ENCODE results near the gene NEURL1B.
A peak's percentile ranks its signal among the peaks of the same experiment; 100 is the strongest.
"Not testable (repeated sequence)": the region's sequence is repeated elsewhere in the genome, so short reads cannot be mapped to it uniquely, and the experiment has no call there.

Gene NEURL1B

DNA sequence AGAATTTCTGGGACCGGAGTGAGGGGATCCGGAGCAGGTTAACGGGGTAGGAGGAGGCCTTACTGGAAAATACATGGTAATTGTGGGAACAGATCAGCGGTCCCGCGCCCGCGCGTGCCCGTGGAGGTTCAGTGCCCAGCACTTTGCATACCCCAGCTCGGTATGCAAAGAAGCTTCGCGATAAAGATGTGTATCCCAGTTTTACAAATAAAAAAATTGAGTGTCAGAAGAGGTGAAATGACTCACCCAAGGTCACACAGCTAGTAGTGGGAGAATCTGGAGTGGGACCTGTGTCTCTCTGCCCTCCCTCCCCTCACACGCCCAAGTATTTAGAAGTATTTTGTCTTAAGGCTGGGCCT lies 967 bp downstream of the NEURL1B start:
- no peaks in the 10 kb centered on the region for H3K27me3 ChIP-seq (ENCODE audit: control insufficient read depth, insufficient read depth, low read length)
- peak overlapping the region; percentile 92 for H3K27ac ChIP-seq (ENCODE audit: low read depth, low read length)
- H3K4me3 ChIP-seq (ENCODE audit: low read length), result peak overlapping the region; percentile 80
- H3K9ac ChIP-seq (ENCODE audit: low read length), result peak overlapping the region; percentile 74
- peaks cover 38% of the 10 kb centered on the region for H3K4me1 ChIP-seq (ENCODE audit: control insufficient read depth, insufficient read depth, low read length)
- no peaks in the 10 kb centered on the region for H3K36me3 ChIP-seq (ENCODE audit: control insufficient read depth, insufficient read depth, low read length)

DNA sequence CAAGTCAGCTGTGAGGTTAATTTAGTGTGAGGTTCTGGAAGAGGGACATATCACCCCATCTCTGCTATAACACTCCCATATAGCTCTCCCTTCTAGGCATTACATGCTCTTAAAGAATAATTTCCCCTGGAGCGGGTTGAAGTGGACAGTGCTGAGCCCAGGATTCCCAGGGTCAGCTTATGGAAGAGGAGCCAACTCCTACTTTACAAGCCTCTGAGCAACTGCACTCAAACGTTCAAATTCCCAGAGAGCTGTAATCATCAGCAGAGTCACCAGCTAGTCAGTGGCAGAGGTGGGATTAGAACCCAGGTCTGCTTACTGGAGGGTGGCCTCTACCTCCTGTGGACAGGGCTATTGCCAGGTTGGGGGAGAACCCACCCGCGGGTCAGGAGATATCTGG lies 1.4 kb downstream of the NEURL1B start:
- H3K27me3 ChIP-seq (ENCODE audit: control insufficient read depth, insufficient read depth, low read length), result no peaks in the 10 kb centered on the region
- peaks cover 43% of the 10 kb centered on the region for H3K4me1 ChIP-seq (ENCODE audit: control insufficient read depth, insufficient read depth, low read length)
- H3K27ac ChIP-seq (ENCODE audit: low read depth, low read length), result peak overlapping the region; percentile 92
- peak overlapping the region; percentile 24 for H3K9ac ChIP-seq (ENCODE audit: low read length)
- no peaks in the 10 kb centered on the region for H3K36me3 ChIP-seq (ENCODE audit: control insufficient read depth, insufficient read depth, low read length)
- H3K4me3 ChIP-seq (ENCODE audit: low read length), result peak overlapping the region; percentile 80

DNA sequence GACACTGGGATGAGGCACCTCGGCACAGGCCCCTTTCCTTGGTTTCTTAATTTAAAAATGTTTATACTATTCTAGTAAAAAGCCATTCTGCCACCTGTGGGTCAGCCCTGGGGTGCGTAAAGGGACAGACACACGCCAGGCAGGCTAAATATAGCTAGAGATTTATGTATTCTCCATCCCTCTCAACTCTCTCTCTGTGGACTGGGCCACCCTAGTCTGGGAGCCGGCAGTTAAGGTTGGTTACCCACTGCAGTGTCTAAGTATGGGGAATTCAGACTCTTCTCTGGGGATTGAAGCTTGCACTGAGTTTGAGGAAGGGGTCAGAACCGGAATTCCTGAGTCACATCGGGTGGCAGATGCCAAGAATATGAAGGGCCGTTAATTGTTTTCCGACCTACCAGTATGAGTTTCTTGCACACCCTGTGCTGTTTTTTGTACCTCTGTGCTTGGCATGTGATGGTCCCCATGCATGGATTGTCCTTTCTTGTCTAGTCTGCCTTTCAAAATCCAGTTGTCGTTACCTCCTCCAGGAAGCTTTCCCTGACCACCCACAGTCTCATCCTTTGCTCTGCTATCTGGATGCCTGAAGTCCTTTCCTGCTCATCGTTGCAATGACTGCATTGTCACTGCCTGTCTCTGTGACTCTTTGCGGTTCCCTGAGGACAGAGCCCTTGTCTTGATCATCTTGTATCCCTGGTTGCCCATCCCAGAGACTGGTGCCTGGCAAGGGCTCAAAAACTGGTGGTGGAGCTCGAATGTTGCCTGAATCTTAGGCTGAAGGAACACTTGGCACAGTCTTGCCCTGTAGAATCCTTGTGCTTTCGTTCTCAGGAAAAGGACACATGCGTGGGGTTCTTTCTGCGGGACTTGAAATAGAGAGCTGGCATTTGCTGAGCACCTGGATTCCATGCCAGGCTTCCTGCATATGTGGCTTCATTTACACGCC lies 2.1 kb downstream of the NEURL1B start:
- Histone ChIP-seq H3K4me1 (ENCODE audit: control insufficient read depth, insufficient read depth, low read length) (peaks cover 45% of the 10 kb centered on the region), H3K9ac (ENCODE audit: low read length) (peak overlapping the region; percentile 26), H3K36me3 (ENCODE audit: control insufficient read depth, insufficient read depth, low read length) (no peaks in the 10 kb centered on the region), H3K4me3 (ENCODE audit: low read length) (peak overlapping the region; percentile 80), H3K27ac (ENCODE audit: low read depth, low read length) (peak overlapping the region; percentile 92), H3K27me3 (ENCODE audit: control insufficient read depth, insufficient read depth, low read length) (no peaks in the 10 kb centered on the region)

DNA sequence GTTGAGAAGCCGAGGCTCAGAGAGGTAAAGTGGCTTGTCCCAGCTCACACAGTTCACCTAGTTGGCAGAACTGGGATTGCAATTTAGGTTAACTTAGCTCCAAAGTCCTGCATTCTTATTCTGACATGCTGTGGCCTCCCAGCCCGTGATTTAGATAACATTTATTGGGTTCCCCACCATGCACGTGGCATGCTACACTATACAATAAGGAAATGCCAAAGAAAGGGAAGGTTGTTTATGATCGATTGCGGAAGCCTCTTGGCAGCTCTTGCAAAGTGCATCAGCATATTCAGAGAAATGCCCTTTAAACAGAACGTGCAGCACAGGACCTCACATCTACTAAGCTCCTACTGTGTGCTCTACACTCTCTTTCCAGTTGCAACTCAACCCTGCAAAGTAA lies 3.2 kb downstream of the NEURL1B start:
- H3K9ac ChIP-seq (ENCODE audit: low read length), result no peak overlapping the region
- no peaks in the 10 kb centered on the region for H3K27me3 ChIP-seq (ENCODE audit: control insufficient read depth, insufficient read depth, low read length)
- H3K36me3 ChIP-seq (ENCODE audit: control insufficient read depth, insufficient read depth, low read length), result no peaks in the 10 kb centered on the region
- H3K27ac ChIP-seq (ENCODE audit: low read depth, low read length), result peak overlapping the region; percentile 92
- peaks cover 45% of the 10 kb centered on the region for H3K4me1 ChIP-seq (ENCODE audit: control insufficient read depth, insufficient read depth, low read length)
- H3K4me3 ChIP-seq (ENCODE audit: low read length), result peak overlapping the region; percentile 80

DNA sequence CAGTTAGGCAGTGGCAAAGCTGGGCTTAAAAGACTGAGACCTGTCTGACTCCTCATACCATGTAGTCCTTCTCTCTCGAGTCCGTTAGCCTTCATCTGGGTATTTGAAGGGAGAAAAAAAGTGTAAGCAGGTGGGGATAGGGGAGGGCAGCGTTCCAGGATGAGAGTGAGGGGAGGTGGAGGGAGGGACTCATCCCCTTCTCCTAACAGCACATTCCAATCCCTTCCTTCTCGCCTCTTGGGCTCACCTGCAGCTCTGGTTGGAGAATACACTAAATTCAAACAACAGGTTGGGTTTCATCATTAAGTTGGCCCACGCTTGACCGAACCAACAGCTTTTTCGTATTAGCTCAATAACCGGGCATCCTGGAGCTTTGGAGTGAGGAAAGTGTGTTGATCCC lies 3.6 kb downstream of the NEURL1B start:
- no peak overlapping the region for H3K9ac ChIP-seq (ENCODE audit: low read length)
- no peaks in the 10 kb centered on the region for H3K36me3 ChIP-seq (ENCODE audit: control insufficient read depth, insufficient read depth, low read length)
- peak overlapping the region; percentile 80 for H3K4me3 ChIP-seq (ENCODE audit: low read length)
- H3K4me1 ChIP-seq (ENCODE audit: control insufficient read depth, insufficient read depth, low read length), result peaks cover 49% of the 10 kb centered on the region
- no peaks in the 10 kb centered on the region for H3K27me3 ChIP-seq (ENCODE audit: control insufficient read depth, insufficient read depth, low read length)
- H3K27ac ChIP-seq (ENCODE audit: low read depth, low read length), result peak overlapping the region; percentile 34

DNA sequence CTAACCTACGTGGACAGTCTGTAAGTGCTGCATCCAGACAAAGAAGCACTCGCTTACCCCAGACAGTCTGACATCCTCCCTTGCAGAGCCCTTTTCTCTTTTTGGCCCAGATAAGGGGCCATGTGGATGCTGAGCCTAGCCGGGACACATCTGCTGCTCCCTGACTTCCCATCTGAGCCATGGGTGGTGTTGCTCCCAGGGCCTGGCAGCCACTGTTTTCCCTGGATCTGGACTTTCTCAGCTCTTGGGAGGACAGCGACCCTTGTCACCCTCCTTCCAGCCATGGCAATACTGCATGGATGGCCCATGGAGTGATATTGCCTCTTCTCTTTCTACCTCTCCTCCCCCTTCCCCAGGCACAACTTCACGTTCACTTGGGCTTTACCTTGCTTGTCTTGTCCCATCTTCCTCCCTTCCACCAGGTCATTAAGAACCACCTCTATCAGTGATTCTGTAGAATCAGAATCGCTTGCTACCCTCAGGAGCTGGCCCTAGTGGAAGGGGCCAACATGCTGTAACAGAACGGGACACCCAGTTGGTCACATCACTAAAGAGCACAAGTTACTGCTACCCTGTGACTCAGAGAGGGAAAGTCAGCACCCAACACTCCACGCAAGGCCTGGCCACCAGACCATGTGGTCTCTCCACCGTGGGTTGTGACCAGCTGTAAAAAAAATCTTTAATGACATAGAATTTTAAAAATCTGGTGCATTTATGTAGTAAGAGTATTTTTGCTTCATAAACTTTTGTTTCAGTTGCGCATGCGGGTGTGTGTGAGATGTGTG lies 4.4 kb downstream of the NEURL1B start:
- H3K27ac ChIP-seq (ENCODE audit: low read depth, low read length), result peak overlapping the region; percentile 84
- no peaks in the 10 kb centered on the region for H3K36me3 ChIP-seq (ENCODE audit: control insufficient read depth, insufficient read depth, low read length)
- peak overlapping the region; percentile 14 for H3K9ac ChIP-seq (ENCODE audit: low read length)
- H3K27me3 ChIP-seq (ENCODE audit: control insufficient read depth, insufficient read depth, low read length), result no peaks in the 10 kb centered on the region
- peak overlapping the region; percentile 33 for H3K4me3 ChIP-seq (ENCODE audit: low read length)
- H3K4me1 ChIP-seq (ENCODE audit: control insufficient read depth, insufficient read depth, low read length), result peaks cover 53% of the 10 kb centered on the region

DNA sequence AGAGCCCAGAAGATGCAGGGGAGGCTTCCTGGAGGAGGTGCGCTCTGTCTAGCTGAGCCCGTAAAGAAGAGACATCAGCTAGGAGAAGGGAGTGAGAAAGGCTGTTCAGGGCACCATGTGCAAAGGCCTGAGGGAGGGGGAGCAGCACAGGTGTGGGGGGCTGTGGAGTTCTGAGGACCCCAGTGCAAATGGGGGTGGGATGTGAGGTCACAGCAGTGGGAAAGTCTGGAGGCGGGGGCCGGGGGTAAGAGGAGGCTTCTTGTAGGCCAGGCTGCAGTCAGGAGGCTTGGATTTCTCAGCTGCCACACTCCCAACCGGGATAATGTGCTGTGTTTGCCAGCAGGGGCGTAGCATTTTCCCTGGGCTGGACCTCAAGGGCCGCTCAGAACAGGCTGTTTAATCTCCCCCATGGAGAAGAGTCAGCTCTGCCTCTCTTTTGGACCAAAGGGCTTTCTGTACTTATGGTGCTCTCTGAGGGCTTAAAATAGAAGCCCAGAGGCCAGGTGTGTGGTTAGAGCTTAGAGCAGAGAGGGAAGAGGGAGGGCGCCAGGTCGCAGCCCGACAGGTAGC lies 5.7 kb downstream of the NEURL1B start:
- Histone ChIP-seq H3K9ac (ENCODE audit: low read length) (no peak overlapping the region), H3K4me3 (ENCODE audit: low read length) (peak overlapping the region; percentile 22)

DNA sequence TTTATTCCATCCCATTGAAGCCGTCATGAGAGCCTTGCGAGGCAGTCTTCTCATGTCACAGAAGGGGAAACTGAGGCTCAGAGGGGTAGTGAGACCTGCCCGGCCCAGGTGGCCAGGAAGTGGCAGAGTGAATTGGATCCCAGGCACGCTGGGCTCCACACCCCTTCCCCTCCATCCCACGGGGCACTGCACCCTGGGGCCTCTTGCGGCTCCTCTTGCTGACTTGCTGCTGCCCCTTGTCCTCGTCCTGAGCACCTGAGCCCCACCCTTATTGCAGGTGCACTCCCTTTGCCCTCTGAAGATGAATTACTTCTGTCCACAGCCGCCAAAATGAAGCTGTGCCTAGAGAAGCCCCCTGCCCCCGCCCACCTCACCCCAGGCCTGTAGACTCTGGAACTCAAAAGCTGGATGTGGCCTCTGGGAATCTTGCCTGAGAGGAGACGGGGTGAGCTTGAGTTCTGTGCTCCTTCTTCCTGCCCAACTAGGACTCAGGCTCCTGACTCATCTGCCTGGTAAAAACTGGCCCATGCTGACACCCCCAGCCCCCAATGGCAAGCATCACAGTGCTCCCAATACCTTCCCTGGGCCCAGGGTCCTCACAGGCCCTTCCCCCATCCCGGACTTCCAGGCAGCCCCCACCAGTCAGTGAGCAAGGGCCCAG lies 6.4 kb downstream of the NEURL1B start:
- Histone ChIP-seq H3K9ac (ENCODE audit: low read length) (no peak overlapping the region), H3K4me1 (ENCODE audit: control insufficient read depth, insufficient read depth, low read length) (peaks cover 51% of the 10 kb centered on the region), H3K27ac (ENCODE audit: low read depth, low read length) (peak overlapping the region; percentile 84), H3K27me3 (ENCODE audit: control insufficient read depth, insufficient read depth, low read length) (no peaks in the 10 kb centered on the region), H3K36me3 (ENCODE audit: control insufficient read depth, insufficient read depth, low read length) (no peaks in the 10 kb centered on the region), H3K4me3 (ENCODE audit: low read length) (peak overlapping the region; percentile 22)

More for the DNA sequence above, 5.7 kb downstream of the NEURL1B start:
- Histone ChIP-seq H3K27me3 (ENCODE audit: control insufficient read depth, insufficient read depth, low read length) (no peaks in the 10 kb centered on the region), H3K4me1 (ENCODE audit: control insufficient read depth, insufficient read depth, low read length) (peaks cover 51% of the 10 kb centered on the region), H3K36me3 (ENCODE audit: control insufficient read depth, insufficient read depth, low read length) (no peaks in the 10 kb centered on the region), H3K27ac (ENCODE audit: low read depth, low read length) (peak overlapping the region; percentile 84)

DNA sequence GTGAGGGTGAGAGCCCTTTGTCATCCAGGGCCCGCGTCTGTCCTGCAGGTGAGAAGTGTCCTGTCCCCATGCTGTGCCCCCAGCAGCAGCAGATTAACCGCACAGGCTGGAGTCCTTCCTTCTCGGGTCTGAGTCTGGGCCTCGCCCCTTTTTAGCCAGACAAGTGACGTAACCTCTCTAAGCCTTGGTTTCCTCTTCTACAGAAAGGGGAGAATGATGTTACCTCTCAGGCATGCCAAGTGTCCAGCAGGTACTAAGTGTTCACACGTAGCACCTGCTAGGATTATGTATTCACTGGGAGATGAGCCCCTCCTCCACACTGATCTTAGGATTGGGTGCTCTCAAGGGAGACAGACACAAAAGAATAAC lies 6.9 kb downstream of the NEURL1B start:
- peak overlapping the region; percentile 84 for H3K27ac ChIP-seq (ENCODE audit: low read depth, low read length)
- H3K9ac ChIP-seq (ENCODE audit: low read length), result no peak overlapping the region
- no peak overlapping the region for H3K4me3 ChIP-seq (ENCODE audit: low read length)

DNA sequence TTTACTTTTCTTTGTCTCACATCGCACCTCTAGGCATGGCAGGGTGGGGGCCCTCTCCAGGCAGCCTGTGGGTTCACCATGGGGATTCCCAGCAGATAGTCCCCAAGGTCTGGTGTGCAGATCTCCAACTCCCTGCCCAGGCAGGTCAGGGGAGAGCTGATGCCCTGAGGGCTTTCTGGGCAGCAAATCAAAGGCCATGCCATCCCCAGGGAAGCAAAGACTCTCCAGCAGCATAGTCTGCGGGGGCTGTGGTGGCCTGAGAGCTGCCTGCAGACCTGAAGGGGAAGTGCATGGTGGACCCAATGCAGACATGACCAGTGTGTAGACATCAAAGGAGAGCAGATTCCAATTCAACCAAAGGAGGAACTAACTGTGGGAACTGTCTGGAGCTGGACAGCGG lies 7.7 kb downstream of the NEURL1B start:
- H3K36me3 ChIP-seq (ENCODE audit: control insufficient read depth, insufficient read depth, low read length), result no peaks in the 10 kb centered on the region
- H3K27me3 ChIP-seq (ENCODE audit: control insufficient read depth, insufficient read depth, low read length), result no peaks in the 10 kb centered on the region
- peaks cover 47% of the 10 kb centered on the region for H3K4me1 ChIP-seq (ENCODE audit: control insufficient read depth, insufficient read depth, low read length)
- H3K27ac ChIP-seq (ENCODE audit: low read depth, low read length), result peak overlapping the region; percentile 19
- no peak overlapping the region for H3K9ac ChIP-seq (ENCODE audit: low read length)
- H3K4me3 ChIP-seq (ENCODE audit: low read length), result no peak overlapping the region

More for the DNA sequence above, 6.9 kb downstream of the NEURL1B start:
- H3K27me3 ChIP-seq (ENCODE audit: control insufficient read depth, insufficient read depth, low read length), result no peaks in the 10 kb centered on the region
- peaks cover 53% of the 10 kb centered on the region for H3K4me1 ChIP-seq (ENCODE audit: control insufficient read depth, insufficient read depth, low read length)
- H3K36me3 ChIP-seq (ENCODE audit: control insufficient read depth, insufficient read depth, low read length), result no peaks in the 10 kb centered on the region

DNA sequence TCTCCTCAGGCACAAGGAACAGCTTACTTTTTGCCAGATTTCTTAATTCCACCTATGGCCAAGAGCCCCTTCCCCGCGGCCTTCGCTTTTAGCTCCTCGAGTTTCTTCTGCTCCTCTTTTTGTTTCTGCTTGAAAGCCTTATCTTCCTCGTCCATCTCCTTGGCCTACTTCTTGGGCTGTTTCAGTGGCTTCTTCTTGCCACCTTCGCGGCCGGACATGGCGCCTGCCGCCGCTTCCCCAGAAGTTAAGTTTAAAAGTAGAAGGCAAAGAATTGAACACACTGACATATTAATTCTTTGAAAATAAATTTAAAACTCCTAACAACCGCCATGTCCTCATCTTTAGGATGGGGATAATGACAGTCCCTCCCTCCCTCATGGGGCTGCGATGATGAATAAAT lies 15.4 kb downstream of the NEURL1B start:
- not testable (repeated sequence) for H3K4me3 ChIP-seq (ENCODE audit: low read length); H3K36me3 ChIP-seq (ENCODE audit: control insufficient read depth, insufficient read depth, low read length); H3K27me3 ChIP-seq (ENCODE audit: control insufficient read depth, insufficient read depth, low read length); H3K9ac ChIP-seq (ENCODE audit: low read length)
- peak overlapping the region; percentile 38 for H3K27ac ChIP-seq (ENCODE audit: low read depth, low read length)
- H3K4me1 ChIP-seq (ENCODE audit: control insufficient read depth, insufficient read depth, low read length), result peaks cover 35% of the 10 kb centered on the region
